Transverse colon (tissue), 4 donors: ENCODE measurements around the gene FZD10. TPM values are rescaled to one million over a fixed set of nuclear protein-coding genes. Genes with fewer than 3 reads are reported as not detected.

Experiments used
- DNase-seq: peaks from one replicate; pipeline ENCODE4 v3.0.0-alpha.2; 2019
- H3K27ac ChIP-seq, 4 donors: fragments of 200-600 bp; sonication (generic); 2 replicates each; pipeline ENCODE4 v1.5.1; 2016 to 2018; ENCODE audit warnings: inconsistent platforms in 4 of 4
- H3K27me3 ChIP-seq: fragments of 200-600 bp; sonication (generic); 2 replicates; pipeline ENCODE4 v1.5.1; 2017; ENCODE audit warnings: inconsistent platforms
- H3K36me3 ChIP-seq, 4 donors: fragments of 200-600 bp; sonication (generic); 2 replicates each; pipeline ENCODE4 v1.5.1; 2017 to 2019; ENCODE audit warnings: inconsistent platforms in 4 of 4
- H3K4me1 ChIP-seq, 4 donors: fragments of 200-600 bp; sonication (generic); 2 replicates each; pipeline ENCODE4 v1.5.1; 2017 to 2020; ENCODE audit warnings: inconsistent platforms in 4 of 4
- H3K4me3 ChIP-seq, 4 donors: fragments of 200-600 bp; sonication (generic); 1 replicate in 1 of 4; 2 replicates in 3 of 4; pipeline versions ENCODE4 v1.5.1 to v1.6.1; 2017 to 2019; ENCODE audit warnings: inconsistent platforms in 4 of 4
- H3K9me3 ChIP-seq, 2 donors: fragments of 200-600 bp; sonication (generic); 2 replicates each; pipeline ENCODE4 v1.5.1; 2017 to 2019; ENCODE audit warnings: inconsistent platforms in 2 of 2
- EP300 ChIP-seq: sonication (generic); formaldehyde crosslinking; IDR thresholded peaks from one replicate; pipeline ENCODE4 v1.6.1; 2017; ENCODE audit warnings: antibody characterized with exemption, low read depth
- POLR2A ChIP-seq: fragments of 450-650 bp; IDR thresholded peaks from one replicate; pipeline ENCODE4 v1.6.1; 2016; ENCODE audit warnings: antibody characterized with exemption, mild to moderate bottlenecking, moderate library complexity
- POLR2AphosphoS5 ChIP-seq, 3 donors: sonication (generic); formaldehyde crosslinking; IDR thresholded peaks; one replicate each; pipeline ENCODE4 v1.6.1; 2016; ENCODE audit warnings: antibody characterized with exemption in 3 of 3
- WGBS, 2 donors: methylation state at CpG; one replicate each; pipeline ENCODE4 v1.1.5; 2018; ENCODE audit warnings: low coverage in 1 of 2; 5-methylcytosine and 5-hydroxymethylcytosine counted together
- in situ Hi-C, 4 donors: fragments of 200-750 bp; cut with MboI; loops; one replicate each; pipeline versions ENCODE4 v1.15.0 to v1.15.1; 2017; ENCODE audit warnings: low sequenced_read_pairs in 3 of 4, low pct_ligation_motif_present in 1 of 4, low pct_unique_long_range_greater_than_20kb in 1 of 4
- intact Hi-C: fragments of 100-400 bp; cut with DNase I; formaldehyde crosslinking; loops from one replicate; pipeline ENCODE4 v1.15.1; 2023; ENCODE audit warnings: low total_unique reads
- total RNA-seq, 4 donors: library from RNA; depleted of rRNA; stranded (reverse); fragments of >200 nt; gene quantifications; one replicate each; pipeline ENCODE4 v1.1.0, GENCODE V29; 2016
- TF ChIP-seq, protein P1 (sequence below), 5 experiments: fragments of 200-600 bp in 3 of 5; fragments of 450-650 bp in 2 of 5; sonication (generic) in 3 of 5; IDR thresholded peaks; 1 replicate in 2 of 5; 2 replicates in 3 of 5; pipeline ENCODE4 v1.5.1; 2016 to 2017; ENCODE audit warnings: antibody characterized with exemption in 5 of 5, inconsistent platforms in 3 of 5, mild to moderate bottlenecking in 2 of 5, moderate library complexity in 1 of 5

Gene FZD10
- total RNA-seq, 4 donors from 2014 or later = 0.32 to 0.68 TPM; not detected in 2

DNA sequence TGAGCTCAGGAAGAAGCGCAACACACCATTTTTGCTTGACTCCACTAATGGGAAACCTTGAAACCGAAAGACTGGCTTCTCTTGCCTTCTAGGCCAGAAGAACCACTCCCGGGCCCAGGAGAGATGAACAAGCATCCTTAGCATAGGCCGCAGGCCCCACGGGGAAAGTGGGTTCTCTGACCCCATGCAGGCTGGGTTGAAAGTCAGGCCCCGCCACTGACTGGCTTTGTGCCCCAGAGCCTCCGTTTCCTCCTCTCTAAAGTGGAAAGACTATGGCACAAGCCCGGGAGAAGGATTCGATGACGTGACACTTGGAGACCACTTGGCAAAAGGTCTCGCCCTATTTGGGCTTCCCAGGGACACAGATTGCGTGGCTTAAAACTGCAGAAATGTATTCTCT lies 9.9 kb upstream of the FZD10 start:
- DNase-seq = no peak
- Histone ChIP-seq H3K9me3 (no peaks in the 10 kb centered on the region), H3K4me3 (no peak overlapping the region), H3K4me1 (no peaks in the 10 kb centered on the region), H3K36me3 (no peaks in the 10 kb centered on the region), H3K27me3 (peaks cover 7% of the 10 kb centered on the region), H3K27ac (no peak overlapping the region)
- TF ChIP-seq POLR2A (no peak), POLR2AphosphoS5 (IDR thresholded peaks at IDR 0.05) (no peak)
- TF ChIP-seq, protein P1, sequence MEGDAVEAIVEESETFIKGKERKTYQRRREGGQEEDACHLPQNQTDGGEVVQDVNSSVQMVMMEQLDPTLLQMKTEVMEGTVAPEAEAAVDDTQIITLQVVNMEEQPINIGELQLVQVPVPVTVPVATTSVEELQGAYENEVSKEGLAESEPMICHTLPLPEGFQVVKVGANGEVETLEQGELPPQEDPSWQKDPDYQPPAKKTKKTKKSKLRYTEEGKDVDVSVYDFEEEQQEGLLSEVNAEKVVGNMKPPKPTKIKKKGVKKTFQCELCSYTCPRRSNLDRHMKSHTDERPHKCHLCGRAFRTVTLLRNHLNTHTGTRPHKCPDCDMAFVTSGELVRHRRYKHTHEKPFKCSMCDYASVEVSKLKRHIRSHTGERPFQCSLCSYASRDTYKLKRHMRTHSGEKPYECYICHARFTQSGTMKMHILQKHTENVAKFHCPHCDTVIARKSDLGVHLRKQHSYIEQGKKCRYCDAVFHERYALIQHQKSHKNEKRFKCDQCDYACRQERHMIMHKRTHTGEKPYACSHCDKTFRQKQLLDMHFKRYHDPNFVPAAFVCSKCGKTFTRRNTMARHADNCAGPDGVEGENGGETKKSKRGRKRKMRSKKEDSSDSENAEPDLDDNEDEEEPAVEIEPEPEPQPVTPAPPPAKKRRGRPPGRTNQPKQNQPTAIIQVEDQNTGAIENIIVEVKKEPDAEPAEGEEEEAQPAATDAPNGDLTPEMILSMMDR (IDR thresholded peaks at IDR 0.05) = no peak
- in situ Hi-C loops (no loop called here), intact Hi-C loops (no loop called here)
- 90 to 100% methylated on average over 5 to 12 of the region's 12 CpGs for WGBS, 2 donors

DNA sequence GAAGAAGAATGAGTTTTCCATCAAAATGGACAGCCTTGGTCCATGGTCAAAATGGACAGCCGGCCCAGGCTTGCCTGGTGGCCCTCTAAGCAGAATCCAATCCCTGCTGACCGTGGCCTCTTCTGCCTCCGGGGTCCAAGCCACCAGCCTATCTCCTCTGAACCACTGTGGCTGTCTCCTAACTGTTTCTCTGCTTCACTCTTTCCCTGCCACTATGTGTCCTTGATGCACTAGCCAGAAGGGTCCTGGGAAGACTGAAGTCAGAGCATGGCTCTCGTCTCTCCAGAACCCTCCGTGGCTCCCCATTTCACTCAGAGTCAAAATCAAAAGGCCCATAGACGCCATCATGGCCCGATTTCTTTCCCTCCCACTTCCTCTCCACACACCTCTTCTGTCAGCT lies 8.5 kb upstream of the FZD10 start:
- Histone ChIP-seq H3K4me3 (no peak overlapping the region), H3K4me1 (no peaks in the 10 kb centered on the region), H3K9me3 (no peaks in the 10 kb centered on the region), H3K36me3 (no peaks in the 10 kb centered on the region), H3K27me3 (peaks cover 17% of the 10 kb centered on the region), H3K27ac (no peak overlapping the region)
- 87 to 89% methylated on average over 5 to 7 of the region's 7 CpGs for WGBS, 2 donors
- in situ Hi-C loops = no loop called here
- no peak for DNase-seq
- intact Hi-C loops = loop anchor here (1.0 kb wide), 1 partner anchor 31 kb away; no protein-coding TSS in a partner anchor
- TF ChIP-seq, protein P1 (IDR thresholded peaks at IDR 0.05) = no peak
- TF ChIP-seq EP300 (no peak), POLR2A (no peak), POLR2AphosphoS5 (IDR thresholded peaks at IDR 0.05) (no peak)

DNA sequence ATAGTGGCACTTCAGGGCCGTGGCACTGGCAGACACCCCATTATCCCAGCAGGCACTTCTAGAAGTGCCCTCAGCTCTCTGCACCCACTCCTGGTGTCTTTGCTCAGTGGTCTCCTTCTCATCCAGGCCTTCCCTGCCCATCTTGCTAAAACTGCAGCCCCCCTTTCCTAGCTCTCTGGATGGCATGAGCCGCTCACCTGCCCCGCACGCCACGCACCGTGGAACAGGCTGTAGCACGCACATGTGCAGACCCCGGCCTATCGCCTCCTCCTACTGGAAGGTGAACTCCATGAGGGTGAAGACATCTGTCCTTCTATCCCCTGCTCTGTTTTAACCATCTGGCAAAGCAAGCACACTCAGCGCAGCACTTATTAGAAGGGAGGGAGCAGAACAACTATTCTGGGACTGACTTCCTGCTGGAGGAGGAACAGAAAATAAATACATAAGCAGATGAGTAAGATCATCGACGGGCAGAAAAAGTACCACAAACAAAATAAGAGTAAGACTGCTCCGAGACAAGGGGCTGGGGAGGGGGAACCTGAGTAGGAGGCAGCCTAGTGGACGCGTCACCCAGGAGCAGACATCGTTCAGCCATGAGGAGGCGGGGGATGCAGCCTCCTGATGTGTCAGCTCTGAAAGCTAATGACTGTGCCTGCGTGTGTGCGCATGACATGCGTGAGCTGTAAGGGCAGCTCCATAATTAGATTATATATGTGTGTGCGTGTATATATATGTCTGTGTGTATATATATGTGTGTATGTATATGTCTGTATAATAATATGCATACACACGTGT lies 7.8 kb upstream of the FZD10 start:
- TF ChIP-seq POLR2A = no peak
- no peak for TF ChIP-seq POLR2AphosphoS5 (IDR thresholded peaks at IDR 0.05)
- H3K36me3 ChIP-seq = no peaks in the 10 kb centered on the region
- peaks cover 24% of the 10 kb centered on the region for H3K27me3 ChIP-seq
- DNase-seq = no peak
- no peaks in the 10 kb centered on the region for H3K9me3 ChIP-seq
- WGBS, 2 donors = 60 to 86% methylated on average over 8 to 22 of the region's 22 CpGs
- no peak overlapping the region for H3K4me3 ChIP-seq
- no peaks in the 10 kb centered on the region for H3K4me1 ChIP-seq
- in situ Hi-C loops (no loop called here), intact Hi-C loops (loop anchor here (1.0 kb wide), 1 partner anchor 31 kb away; no protein-coding TSS in a partner anchor)
- no peak overlapping the region for H3K27ac ChIP-seq

DNA sequence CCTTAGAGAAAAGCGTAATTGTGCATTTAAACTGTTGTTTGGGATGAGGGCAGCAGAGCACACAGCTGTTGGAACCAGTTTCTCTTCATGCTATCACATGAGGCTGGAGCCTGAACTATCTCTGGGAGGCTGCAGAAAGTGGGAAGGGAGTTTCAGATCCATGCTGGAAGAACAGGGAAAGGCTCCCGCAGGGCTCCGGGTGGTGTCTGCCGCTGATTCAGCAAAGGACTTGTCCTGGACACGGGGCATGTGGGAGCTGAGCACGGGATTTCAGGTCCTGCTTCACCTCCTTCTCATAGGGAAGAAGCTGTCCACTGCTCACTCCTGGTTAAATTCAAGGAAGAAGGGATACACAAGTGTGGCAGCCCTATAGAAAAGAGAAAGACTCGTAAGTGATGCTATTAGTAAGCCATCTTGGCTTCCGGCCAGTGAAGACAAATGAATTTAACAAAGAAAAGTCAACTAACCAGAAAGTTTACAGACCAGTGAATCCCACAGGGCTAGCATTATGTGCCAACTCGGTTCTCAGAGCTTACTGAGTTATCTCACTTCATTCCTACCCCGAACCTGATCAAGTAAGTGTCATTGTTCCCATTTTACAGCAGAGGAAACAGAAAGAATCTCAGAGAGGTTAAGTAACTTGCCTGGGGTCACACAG lies 6.7 kb upstream of the FZD10 start:
- Histone ChIP-seq H3K27me3 (peaks cover 34% of the 10 kb centered on the region), H3K9me3 (no peaks in the 10 kb centered on the region), H3K27ac (no peak overlapping the region), H3K36me3 (no peaks in the 10 kb centered on the region), H3K4me1 (peaks cover 0 to 3% (median 0%) of the 10 kb centered on the region in 4 donors), H3K4me3 (no peak overlapping the region)
- TF ChIP-seq EP300 = no peak
- no peak for TF ChIP-seq POLR2AphosphoS5 (IDR thresholded peaks at IDR 0.05)
- TF ChIP-seq, protein P1 (IDR thresholded peaks at IDR 0.05) = no peak
- in situ Hi-C loops (no loop called here), intact Hi-C loops (no loop called here)
- 73 to 84% methylated on average over 7 to 10 of the region's 10 CpGs for WGBS, 2 donors
- no peak for DNase-seq
